AG04449 (cell line): ENCODE data around the gene SLC26A11.

Source experiments
- CTCF ChIA-PET: fragments of 350-600 bp; formaldehyde crosslinking; extraction: SDS; loops from one replicate; lab custom pipeline; 2021; ENCODE audit warnings: antibody characterized with exemption; lab: Yijun Ruan, JAX
- POLR2A ChIA-PET: fragments of 400-600, 350-600 bp; formaldehyde crosslinking; extraction: SDS; loops from one replicate; lab custom pipeline; 2020; ENCODE audit warnings: antibody characterized with exemption, inconsistent platforms; lab: Yijun Ruan, JAX
- DNase-seq: peaks from one replicate; pipeline ENCODE4 v3.0.0-alpha.2; 2010; ENCODE audit warnings: low read depth, low spot score
- H3K4me3 ChIP-seq: 2 replicates; pipeline ENCODE4 v1.5.1; 2011; ENCODE audit warnings: low read depth, mild to moderate bottlenecking, control low read depth, low read length
- CTCF ChIP-seq: IDR thresholded peaks from one replicate; pipeline ENCODE4 v1.5.1; 2011; ENCODE audit warnings: mild to moderate bottlenecking, moderate library complexity, low read length, control low read depth, inconsistent platforms; ENCODE audit not compliant: insufficient read depth; ENCODE audit errors: missing control alignments

SLC26A11 gene

DNA sequence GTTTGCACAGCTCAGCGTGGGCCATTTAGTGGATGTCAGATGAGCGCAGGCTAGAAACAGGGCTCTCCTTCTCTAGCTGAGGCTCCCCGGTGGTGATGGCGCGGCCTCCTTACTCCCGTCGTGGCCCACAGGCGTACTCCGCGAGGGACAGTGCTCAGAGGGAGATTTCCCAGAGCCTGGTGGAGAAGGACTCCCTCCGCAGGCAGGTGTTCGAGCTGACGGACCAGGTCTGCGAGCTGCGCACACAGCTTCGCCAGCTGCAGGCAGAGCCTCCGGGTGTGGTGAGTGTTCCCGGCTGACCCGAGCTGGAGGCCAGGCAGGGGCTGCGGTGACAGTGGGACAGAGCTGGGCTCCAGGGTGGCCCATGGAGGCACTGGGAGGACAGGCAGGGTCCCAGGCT lies 29.0 kb upstream of the SLC26A11 start:
- no peak overlapping the region for H3K4me3 ChIP-seq
- TF ChIP-seq CTCF: no peak
- ChIA-PET CTCF (interaction anchor here (1.3 to 1.6 kb wide), 4 partner anchors 12 to 90 kb away, joined by 3 to 6 read pairs (median 4); partner anchors contain the start of gene GAA), POLR2A (no interaction called here)
- no peak for DNase-seq

DNA sequence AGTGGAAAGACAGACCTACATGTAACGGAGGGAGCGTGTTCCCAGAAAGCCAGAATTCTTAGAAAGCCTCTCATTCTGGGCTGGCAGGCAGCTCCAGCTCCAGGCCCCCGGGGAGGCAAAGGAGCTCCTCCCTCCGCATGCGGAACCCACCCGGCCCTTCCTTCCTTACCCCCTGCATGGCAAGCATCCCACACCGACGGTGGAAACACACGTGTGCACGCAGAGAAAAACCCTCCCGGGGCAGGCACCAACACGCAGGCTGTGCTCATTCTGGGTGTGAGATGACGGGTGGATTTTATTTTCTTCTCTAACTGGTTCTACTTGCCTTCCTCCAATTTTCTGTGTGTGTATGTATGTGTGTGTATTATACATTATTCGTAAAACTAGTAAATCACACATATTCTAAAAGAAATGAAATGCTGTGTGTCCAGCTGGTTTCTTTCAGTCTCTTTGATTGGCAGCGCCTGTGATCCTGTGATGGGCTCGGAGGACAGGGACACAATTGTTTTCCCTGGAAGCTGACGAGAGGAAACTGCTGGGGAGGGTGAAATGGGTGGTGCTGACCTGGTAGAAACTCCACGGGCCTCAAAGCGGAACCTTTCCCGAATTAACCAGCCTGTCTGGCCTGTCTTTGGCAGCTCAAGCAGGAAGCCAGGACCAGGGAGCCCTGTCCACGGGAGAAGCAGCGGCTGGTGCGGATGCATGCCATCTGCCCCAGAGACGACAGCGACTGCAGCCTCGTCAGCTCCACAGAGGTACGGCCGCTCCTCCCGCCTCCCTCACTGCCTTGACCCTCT lies 28.2 kb upstream of the SLC26A11 start:
- ChIA-PET CTCF (interaction anchor here (0.8 to 1.6 kb wide), 7 partner anchors 9 to 170 kb away, joined by 3 to 6 read pairs (median 3); partner anchors contain the start of gene GAA), POLR2A (no interaction called here)
- no peak for TF ChIP-seq CTCF
- DNase-seq: no peak
- H3K4me3 ChIP-seq: no peak overlapping the region

DNA sequence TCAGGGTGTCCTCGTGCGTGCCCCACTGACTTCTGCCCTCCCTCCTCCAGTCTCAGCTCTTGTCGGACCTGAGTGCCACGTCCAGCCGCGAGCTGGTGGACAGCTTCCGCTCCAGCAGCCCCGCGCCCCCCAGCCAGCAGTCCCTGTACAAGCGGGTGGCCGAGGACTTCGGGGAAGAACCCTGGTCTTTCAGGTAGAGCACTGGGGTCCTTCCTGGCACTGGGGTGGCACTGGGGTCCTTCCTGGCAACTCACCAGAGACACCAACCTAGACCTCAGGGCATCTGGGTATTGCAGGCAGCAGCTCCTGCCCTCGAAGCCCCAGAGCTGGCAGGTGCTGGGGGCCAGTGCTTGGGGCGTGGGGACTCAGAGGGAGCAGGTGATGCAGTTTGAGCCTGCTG lies 25.1 kb upstream of the SLC26A11 start:
- no peak for TF ChIP-seq CTCF
- CTCF ChIA-PET: interaction anchor here (0.6 to 2.8 kb wide), 11 partner anchors 9 to 200 kb away, joined by 3 to 21 read pairs (median 4); no protein-coding TSS in a partner anchor
- DNase-seq: no peak
- POLR2A ChIA-PET: interaction anchor here (0.7 kb wide), 1 partner anchor 157 kb away, joined by 3 read pairs; no protein-coding TSS in a partner anchor
- H3K4me3 ChIP-seq: no peak overlapping the region

- peak; percentile 85 for TF ChIP-seq CTCF
- no peak overlapping the region for H3K4me3 ChIP-seq
- ChIA-PET POLR2A (interaction anchor here (0.7 kb wide), 1 partner anchor 156 kb away, joined by 3 read pairs; no protein-coding TSS in a partner anchor), CTCF (interaction anchor here (0.6 to 2.8 kb wide), 20 partner anchors 8 to 199 kb away, joined by 3 to 21 read pairs (median 3); no protein-coding TSS in a partner anchor)
- DNase-seq: no peak
Measured at GRCh38 chr17:80195671-80196529, 24.3 kb upstream of the SLC26A11 start.

DNA sequence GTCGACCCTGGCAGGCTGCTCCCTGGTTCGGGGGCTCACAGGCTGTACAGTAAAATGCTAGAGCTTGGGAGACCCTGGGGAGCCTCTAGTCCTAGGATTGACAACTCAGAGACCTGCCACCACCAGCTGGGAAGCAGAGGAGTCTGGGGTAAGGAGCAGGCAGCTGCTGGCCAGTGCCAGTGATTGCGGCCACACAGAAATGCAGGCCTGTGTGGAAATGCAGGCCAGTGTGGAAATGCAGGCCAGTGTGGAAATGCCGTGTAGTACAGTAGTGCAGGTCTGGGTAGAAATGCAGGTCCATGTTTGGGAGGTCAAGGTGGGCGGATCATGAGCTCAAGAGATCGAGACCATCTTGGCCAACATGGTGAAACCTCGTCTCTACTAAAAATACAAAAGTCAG lies 23.6 kb upstream of the SLC26A11 start:
- TF ChIP-seq CTCF: no peak
- ChIA-PET POLR2A (interaction anchor here (0.6 kb wide), 1 partner anchor 50 kb away, joined by 3 read pairs; no protein-coding TSS in a partner anchor), CTCF (interaction anchor here (0.7 to 2.8 kb wide), 12 partner anchors 9 to 147 kb away, joined by 3 to 21 read pairs (median 3); no protein-coding TSS in a partner anchor)
- H3K4me3 ChIP-seq: no peak overlapping the region
- DNase-seq: no peak
